GM21717 (cell line): ENCODE measurements around the gene PLCZ1.

Experiments used
- ATAC-seq: cut with Tn5 transposase; IDR thresholded peaks from one replicate; pipeline ENCODE4 v1.9.1; 2021; ENCODE audit warnings: mild to moderate bottlenecking, moderate library complexity; ENCODE audit not compliant: unreplicated experiment

Gene PLCZ1

DNA sequence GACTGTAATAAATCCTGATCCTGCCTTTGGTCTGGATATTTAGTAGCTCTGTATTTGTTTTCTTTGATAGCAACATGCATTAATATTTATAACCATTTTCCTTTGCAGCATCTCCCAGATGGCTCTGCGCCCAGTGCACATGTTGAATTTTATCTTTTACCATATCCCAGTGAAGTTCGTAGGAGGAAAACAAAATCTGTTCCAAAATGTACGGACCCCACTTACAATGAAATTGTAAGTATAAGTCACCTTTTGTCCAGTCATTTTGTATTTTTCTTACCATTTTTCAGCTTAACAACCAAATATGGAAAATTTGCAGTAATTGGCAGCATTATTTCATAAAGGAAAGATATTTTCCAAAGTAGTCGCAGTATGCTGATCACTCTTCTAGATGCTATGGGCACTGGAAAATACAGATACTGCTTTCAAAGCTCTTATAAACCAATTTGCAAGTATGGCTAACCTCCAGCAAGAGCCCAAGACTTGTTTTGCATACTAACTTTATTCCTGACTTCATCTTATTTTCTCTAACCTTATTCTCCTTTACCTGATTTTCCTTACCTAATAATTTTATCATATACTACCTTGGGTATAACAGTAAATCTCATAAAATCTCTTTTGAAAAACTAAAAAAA is 97.4 kb downstream of the PLCZ1 start:
- ATAC-seq: no peak

DNA sequence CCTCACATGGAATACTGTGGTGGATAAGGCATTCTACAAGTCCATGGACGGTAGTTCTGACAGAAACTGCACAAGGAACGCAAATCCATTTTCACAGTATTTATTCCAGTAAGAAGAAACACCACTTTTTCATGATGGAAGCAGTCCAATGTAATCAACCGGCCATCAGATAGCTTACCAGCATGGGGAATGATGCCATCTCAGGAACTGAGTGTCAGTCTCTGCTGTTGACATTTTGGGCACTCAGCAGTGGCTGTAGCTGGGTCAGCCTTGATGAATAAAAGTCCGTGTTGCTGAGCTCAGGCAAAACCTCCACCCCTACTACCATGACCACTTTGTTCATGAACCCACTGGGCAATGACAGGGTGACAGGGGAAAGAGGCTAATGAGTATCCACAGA is 103.4 kb downstream of the PLCZ1 start:
- ATAC-seq: no peak
